Measurements from ENCODE around the gene SGTA.

Gene SGTA

DNA sequence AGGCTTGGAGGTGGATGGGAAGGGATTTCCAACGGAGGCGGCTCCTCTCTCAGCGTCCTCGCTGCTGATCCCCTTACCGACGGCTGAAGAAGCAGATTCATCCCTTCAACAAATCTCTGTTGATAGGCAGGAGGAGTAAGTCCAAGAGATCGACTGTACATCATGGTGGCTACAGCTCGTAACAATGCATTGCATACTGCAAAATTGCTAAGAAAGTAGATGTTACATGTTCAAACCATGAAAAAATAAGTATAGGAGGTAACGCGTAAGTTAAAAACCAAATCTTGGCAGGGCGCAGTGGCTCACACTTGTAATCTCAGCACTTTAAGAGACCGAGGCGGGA lies 42.8 kb downstream of the SGTA start:
- no peak for DNase-seq (ENCODE audit: low read depth)
- no peak overlapping the region for H3K4me3 ChIP-seq (ENCODE audit: control insufficient read depth, low read depth, low read length)
- TF ChIP-seq, protein P1, sequence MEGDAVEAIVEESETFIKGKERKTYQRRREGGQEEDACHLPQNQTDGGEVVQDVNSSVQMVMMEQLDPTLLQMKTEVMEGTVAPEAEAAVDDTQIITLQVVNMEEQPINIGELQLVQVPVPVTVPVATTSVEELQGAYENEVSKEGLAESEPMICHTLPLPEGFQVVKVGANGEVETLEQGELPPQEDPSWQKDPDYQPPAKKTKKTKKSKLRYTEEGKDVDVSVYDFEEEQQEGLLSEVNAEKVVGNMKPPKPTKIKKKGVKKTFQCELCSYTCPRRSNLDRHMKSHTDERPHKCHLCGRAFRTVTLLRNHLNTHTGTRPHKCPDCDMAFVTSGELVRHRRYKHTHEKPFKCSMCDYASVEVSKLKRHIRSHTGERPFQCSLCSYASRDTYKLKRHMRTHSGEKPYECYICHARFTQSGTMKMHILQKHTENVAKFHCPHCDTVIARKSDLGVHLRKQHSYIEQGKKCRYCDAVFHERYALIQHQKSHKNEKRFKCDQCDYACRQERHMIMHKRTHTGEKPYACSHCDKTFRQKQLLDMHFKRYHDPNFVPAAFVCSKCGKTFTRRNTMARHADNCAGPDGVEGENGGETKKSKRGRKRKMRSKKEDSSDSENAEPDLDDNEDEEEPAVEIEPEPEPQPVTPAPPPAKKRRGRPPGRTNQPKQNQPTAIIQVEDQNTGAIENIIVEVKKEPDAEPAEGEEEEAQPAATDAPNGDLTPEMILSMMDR (IDR thresholded peaks at IDR 0.05; ENCODE audit: control insufficient read depth, insufficient read depth, low read depth, low read length, missing control alignments): no peak

DNA sequence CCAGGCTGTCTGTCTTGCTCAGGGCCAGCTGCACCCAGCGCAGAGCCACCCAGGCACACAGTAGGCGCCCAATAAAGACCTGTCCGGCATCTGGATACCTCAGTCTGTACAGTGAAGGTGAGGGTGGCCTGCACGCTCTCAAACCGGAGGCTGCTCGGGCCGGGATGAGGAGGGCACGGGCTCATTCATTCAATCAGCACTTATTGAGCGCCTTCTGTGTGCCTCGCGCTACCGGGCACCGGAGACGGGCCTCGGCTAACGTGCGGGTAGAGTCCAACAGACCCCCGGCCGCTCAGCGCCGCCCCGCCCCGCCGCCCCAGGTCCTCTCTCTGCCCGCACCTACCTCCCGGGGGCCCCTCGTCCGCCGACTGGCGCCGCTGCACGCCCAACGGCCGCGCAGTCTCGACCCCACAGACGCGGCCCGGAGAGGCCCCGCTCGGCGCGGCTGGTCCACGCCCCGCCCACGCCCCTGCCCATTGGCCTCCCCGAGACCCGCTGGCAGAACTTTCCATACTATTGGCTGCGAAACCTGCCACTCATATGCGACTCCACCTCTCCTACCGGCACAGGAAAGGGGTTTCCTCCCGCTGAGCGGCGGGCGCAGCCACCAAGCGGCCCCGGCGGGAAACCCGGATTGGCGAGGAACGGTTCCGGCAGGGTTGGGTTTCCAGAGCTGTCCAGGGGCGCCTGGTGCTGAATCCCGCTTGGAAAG lies 43.3 kb downstream of the SGTA start, which contains the start of gene SLC39A3:
TSS of gene SLC39A3 (minus strand) at position 416 of the 712 bp plus-strand sequence. CDS start 2,760 bp downstream, outside the sequence.
- DNase-seq (ENCODE audit: low read depth): peak; percentile 97
- TF ChIP-seq, protein P1 (IDR thresholded peaks at IDR 0.05; ENCODE audit: control insufficient read depth, insufficient read depth, low read depth, low read length, missing control alignments): no peak
- peak within 1 kb of the TSS; percentile 89 for H3K4me3 ChIP-seq (ENCODE audit: control insufficient read depth, low read depth, low read length)

DNA sequence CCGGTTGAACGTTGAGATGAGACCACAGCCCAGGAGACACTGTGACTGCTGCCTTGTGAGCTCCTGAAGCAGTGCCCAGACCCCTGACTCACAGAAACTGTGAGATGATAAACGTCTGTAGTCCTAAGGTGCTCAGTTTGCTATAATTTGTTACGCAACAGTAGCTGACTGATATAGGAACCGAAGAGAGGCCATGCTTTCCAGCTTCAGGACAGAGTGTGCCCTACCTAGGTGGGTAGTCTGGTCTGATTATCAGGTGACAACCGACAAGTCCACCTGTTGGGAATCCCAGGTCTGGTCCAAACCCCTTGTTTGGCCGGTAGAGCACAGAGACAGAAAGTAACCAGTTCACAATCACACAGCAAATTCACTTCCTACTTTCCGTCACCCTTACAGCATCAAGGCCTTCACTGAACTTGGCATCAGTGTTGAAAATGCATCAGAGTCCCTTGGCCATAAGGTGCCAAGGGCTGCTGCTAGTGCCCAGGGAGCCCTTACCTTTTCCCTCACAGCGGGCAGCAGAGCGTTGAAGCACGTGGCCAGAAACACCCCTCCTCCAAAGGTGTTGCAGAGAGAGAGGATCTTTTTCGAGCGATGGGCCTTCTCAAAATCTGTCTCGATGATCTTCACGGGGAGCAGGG lies 46.4 kb downstream of the SGTA start:
- no peak overlapping the region for H3K4me3 ChIP-seq (ENCODE audit: control insufficient read depth, low read depth, low read length)
- TF ChIP-seq, protein P1 (IDR thresholded peaks at IDR 0.05; ENCODE audit: control insufficient read depth, insufficient read depth, low read depth, low read length, missing control alignments): no peak
- no peak for DNase-seq (ENCODE audit: low read depth)

DNA sequence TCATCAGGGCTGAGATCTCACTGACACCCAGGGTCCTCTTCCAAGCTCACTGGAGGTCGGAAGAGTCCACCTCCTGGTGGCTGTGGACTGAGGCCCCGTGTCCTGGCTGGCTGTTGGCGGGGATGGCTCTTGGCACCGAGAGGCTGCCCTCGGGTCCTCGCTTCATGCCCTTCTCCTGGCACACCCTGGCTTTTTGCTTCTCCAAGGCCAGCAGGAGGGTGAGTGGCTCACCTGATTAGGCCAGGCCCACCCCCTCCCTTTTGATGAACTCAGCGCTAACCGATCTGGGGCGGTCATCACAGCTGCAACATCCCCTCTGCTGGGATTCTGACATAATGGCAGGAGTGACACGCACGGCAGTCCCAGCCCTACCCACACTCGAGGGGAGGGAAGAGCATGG lies 47.7 kb downstream of the SGTA start:
- DNase-seq (ENCODE audit: low read depth): no peak
- H3K4me3 ChIP-seq (ENCODE audit: control insufficient read depth, low read depth, low read length): no peak overlapping the region
- TF ChIP-seq, protein P1 (IDR thresholded peaks at IDR 0.05; ENCODE audit: control insufficient read depth, insufficient read depth, low read depth, low read length, missing control alignments): no peak

DNA sequence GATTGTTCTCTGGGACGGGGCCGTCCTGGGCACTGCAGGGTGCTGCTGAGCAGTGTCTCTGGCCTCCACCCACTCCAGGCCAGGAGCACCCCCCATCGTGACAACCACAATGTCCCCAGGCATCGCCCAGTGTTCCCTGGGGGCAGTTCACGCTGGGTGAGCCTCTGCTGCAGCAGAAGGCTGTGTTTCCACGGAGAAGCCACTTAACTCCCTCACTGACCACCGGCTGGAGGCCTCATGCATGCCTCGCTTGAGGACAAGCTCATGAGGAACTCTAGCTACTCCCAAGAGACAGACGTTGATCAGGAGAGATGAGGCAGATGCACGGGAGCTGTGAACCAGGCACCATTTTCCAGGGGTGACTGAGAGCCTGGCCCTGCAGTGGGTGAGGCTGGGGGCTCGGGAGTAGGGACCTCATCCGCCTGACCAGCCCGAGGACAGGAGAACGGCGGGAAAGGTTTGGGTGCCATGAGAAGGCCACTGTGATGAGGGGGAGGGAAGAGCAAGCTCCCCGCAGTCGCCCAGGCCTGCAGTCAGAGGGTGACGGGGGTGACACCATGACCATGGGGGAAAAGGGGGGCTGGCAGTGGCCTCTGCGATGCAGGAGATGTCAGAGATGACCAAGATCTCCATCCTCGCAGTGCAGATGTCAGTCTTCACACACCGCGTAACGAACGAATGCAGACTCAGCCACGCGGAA lies 48.3 kb downstream of the SGTA start:
- H3K4me3 ChIP-seq (ENCODE audit: control insufficient read depth, low read depth, low read length): no peak overlapping the region
- TF ChIP-seq, protein P1 (IDR thresholded peaks at IDR 0.05; ENCODE audit: control insufficient read depth, insufficient read depth, low read depth, low read length, missing control alignments): no peak
- no peak for DNase-seq (ENCODE audit: low read depth)

DNA sequence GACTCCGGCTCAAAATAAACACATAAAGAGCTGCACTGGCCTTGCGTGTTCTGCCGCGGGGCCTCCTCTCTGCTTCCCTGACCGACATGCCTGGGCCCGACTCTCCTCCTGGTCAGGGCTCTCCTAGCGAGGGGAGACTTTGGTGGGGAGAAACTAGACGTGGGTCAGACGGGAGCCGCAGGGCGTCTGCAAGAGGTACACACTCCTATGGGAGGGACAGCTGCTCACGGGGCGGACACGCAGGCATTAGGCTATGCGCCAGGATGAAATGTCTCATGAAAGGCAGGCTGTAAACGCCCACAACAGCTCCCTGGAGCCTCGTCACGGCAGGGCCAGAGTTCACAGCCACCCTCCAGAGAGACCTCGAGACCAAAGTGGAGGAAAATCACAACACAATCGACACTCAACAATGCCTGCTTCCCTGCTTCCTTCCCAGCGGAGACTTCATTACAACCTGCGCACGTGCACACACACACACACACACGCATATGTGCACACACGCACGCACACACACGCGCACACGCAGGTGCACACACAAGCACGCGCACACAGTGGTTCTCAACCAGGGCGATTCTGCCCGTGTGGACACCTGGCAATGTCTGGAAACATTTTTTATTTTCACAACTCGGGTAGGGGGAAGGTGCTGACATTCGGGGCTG lies 49.0 kb downstream of the SGTA start:
- TF ChIP-seq, protein P1 (IDR thresholded peaks at IDR 0.05; ENCODE audit: control insufficient read depth, insufficient read depth, low read depth, low read length, missing control alignments): no peak
- DNase-seq (ENCODE audit: low read depth): no peak
- no peak overlapping the region for H3K4me3 ChIP-seq (ENCODE audit: control insufficient read depth, low read depth, low read length)

All from AG09309 (cell line).